GM18873 (cell line): ENCODE data around the gene CTAGE6.
A peak's percentile ranks its signal among the peaks of the same experiment; 100 is the strongest.
"Not testable (repeated sequence)": the region's sequence is repeated elsewhere in the genome, so short reads cannot be mapped to it uniquely, and the experiment has no call there.

Source experiments
- ATAC-seq: cut with Tn5 transposase; IDR thresholded peaks from one replicate; pipeline ENCODE4 v1.9.1; 2021; ENCODE audit warnings: mild to moderate bottlenecking, moderate library complexity, moderate number of reproducible peaks; ENCODE audit not compliant: unreplicated experiment, low FRiP score

The CTAGE6 gene, protein sequence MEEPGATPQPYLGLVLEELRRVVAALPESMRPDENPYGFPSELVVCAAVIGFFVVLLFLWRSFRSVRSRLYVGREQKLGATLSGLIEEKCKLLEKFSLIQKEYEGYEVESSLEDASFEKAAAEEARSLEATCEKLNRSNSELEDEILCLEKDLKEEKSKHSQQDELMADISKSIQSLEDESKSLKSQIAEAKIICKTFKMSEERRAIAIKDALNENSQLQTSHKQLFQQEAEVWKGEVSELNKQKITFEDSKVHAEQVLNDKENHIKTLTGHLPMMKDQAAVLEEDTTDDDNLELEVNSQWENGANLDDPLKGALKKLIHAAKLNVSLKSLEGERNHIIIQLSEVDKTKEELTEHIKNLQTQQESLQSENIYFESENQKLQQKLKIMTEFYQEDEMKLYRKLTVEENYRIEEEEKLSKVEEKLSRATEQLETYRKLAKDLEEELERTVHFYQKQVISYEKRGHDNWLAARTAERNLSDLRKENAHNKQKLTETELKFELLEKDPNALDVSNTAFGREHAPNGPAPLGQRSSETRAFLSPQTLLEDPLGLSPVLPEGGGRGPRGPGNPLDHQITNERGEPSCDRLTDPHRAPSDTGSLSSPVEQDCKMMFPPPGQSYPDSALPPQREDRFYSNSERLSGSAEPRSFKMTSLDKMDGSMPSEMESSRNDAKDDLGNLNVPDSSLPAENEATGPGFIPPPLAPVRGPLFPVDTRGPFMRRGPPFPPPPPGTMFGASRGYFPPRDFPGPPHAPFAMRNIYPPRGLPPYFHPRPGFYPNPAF

DNA sequence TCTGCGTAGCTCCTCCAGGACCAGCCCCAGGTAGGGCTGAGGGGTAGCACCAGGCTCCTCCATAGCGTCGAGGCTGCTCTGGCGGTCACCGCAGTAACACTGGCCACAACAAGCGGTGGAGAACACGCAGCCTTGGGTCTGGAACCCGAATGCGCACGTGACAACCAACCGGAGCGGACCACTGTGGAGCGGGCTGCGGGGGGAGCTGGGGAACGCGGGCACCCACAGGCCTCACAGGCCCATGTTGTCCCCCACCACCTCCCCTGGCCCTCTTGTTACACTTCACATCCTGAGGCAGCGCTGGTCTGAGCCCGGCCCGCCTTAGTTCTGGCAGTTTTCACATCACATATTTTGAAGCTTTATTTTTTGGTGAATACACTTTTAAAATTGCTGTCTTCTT, at the start of gene CTAGE6:
Gene CTAGE6 (minus strand): TSS at position 101 of the 400 bp plus-strand sequence. CDS start 38 bp downstream, at position 63.
- ATAC-seq, result not testable (repeated sequence)

GRCh38 chr7:143806664-143807071, 49.2 kb upstream of the CTAGE6 start:
- not testable (repeated sequence) for ATAC-seq

DNA sequence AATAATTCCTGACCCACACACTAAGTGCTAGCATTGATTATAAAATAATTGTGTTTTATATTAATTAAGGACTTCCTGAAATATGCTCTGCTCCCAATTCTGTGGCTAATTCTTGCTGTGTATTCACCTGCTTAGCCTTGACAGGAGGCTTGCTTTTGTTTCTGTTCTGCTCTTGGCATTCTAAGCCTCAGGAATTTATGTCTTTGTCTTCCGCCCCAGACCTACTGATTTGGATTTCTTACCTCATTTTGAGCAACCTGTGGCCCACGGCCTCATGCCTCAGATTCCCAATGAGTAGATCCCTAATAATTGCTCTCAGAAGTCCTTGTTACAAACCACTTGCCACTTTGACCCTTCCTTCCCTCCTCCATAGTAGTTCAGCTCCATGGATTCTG, 40.4 kb upstream of the CTAGE6 start:
- not testable (repeated sequence) for ATAC-seq

DNA sequence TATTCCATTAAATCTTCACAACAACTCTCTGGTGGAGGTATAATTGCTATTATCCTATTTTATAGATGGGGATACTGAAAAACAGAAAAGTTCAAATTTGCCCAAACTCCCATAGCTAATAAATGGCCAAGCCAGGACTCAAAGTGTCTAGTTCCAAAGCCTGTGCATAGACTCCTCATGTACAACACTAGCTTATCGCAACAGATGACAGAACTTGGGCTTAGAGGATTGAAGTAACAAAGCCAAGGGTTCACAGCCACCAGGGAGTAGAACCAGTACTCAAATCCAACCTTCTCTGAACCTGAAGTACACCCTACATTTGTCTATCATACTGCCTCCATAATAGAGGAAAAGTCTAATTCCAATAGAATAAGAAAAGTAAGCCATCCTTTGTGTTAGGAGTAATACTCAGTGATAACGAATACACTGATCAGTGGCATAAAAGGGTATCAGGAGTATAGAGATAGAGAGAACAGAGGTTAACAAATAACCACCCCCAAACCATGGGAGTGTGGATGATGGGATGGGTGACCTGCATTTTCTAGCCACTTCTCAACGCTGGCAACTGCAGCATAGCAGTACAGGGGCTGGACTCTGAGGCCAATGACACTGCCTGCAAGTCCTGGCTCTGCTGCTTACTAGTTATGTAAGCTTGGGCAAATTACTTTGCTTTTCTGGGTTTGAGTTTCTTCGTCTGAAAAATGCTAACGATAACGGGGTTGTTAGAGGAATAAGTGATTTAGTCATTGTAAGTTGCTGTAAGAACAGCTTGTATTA, 39.8 kb upstream of the CTAGE6 start:
- not testable (repeated sequence) for ATAC-seq

- not testable (repeated sequence) for ATAC-seq
Observed at GRCh38 chr7:143795653-143796052, 38.2 kb upstream of the CTAGE6 start.

- ATAC-seq, result not testable (repeated sequence)
Observed at GRCh38 chr7:143792633-143793032, 35.1 kb upstream of the CTAGE6 start.

GRCh38 chr7:143785415-143786182, 28.1 kb upstream of the CTAGE6 start:
- not testable (repeated sequence) for ATAC-seq

DNA sequence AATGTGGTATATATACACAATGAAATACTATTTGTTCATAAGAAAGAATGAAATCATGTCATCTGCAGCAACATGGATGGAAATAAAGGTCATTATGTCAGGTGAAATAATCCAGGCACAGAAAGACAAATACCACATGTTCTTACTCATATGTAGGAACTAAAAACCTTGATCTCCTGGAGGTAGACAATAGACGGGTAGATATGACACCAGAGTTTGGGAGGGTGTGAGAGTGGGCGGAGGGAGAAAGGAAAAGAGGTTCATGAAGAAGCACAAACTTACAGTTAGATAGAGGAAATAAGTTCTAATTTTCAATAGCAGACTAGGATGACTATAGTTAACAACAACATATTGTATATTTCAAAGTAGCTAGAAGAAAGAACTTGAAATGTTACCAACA, 22.1 kb upstream of the CTAGE6 start:
- ATAC-seq, result not testable (repeated sequence)

DNA sequence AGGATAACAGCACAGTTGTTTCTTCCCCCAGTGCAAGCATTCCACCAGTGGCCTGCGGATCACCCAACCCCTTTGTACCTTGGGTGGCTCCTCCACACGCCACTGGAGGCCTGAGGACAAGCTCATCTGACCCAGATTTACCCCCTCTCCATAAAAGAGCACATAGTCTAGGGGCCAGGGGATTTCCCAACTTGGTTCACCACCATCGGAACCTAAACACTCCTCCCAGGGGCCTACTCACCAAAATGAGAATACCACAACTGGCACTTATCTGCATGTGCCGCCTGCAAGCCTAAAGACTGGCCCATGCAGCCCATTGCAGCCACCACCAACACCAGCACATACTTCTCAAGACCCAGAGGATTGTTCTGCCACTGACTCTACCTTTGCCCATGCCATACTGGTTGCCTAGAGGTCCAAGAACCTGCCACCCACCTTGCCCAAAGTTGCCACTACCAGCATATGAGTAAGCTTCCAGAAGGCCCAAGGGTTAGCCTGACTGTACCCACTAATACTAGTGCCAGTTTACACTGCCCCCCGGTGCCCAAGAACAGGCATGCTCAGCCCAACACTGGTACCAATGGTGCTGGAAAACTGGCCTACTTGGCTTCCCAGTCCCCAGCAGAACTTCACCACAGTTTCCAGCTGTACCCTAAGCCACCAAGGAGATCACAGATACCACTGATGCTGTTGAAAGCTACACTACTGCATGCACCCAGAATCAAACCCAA, 15.4 kb upstream of the CTAGE6 start:
- not testable (repeated sequence) for ATAC-seq

- not testable (repeated sequence) for ATAC-seq
Observed at GRCh38 chr7:143767531-143767930, 10.0 kb upstream of the CTAGE6 start.

DNA sequence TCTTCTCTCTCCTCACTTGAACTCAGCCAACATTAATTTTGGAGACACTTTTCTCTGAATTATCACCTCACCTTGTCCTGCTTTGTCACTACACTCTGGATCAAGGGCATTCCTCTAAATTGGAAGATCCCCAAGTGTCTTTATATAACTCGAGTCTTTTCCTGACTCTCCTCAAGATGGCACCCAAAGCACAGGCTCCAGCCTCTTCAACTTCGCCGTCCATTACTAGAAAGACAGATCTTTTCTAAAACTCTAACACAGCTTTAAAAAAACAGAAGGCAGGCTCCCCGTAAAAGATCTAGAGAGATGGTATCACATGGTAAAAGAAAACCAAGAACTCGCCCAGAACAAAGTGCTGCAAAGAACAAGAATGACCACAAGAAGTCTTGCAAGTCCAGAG, 8.2 kb upstream of the CTAGE6 start:
- ATAC-seq, result not testable (repeated sequence)

- ATAC-seq, result not testable (repeated sequence)
Observed at GRCh38 chr7:143763065-143763464, 5.6 kb upstream of the CTAGE6 start.

DNA sequence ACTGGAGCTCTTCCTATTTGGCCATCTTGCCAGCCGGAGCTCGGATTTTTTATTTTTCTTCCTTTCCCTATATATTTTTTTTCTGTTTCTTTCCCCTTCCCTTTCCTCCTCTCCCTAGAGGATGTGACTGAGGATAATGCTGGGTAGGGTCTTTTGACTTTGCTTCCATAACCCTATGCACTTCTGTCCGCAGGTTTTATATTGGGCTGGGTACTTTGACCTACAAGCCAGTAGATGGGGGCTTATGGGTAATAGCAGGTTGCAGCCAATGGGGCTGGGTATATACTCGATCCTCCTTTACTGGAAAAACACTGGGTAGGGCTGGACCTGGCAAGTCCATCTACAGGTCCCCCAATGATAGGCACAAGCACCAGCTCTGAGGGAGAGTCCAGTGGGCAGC, 12.2 kb downstream of the CTAGE6 start:
- not testable (repeated sequence) for ATAC-seq

GRCh38 chr7:143737037-143737819, 20.3 kb downstream of the CTAGE6 start:
- peak; percentile 55 for ATAC-seq

DNA sequence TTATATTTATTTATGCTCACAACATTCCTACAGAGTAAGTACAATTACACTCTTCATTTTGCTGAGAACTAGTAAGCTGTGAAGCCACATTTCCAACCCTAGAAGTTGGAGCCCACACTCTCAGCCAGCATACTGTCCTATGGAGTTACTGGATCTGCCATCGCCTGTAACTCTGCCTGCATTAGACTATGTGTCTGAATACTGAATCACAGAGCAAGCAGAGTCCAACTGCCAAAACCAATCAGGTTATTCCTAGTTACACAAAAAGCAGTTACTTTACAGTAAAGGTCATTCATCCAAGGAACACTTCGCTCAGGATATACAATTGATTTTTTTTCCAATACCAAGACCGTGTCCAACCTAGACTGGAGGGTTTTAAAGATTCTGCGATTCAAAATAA, 21.5 kb downstream of the CTAGE6 start:
- no peak for ATAC-seq

- ATAC-seq, result no peak
Observed at GRCh38 chr7:143733876-143734275, 23.6 kb downstream of the CTAGE6 start.

DNA sequence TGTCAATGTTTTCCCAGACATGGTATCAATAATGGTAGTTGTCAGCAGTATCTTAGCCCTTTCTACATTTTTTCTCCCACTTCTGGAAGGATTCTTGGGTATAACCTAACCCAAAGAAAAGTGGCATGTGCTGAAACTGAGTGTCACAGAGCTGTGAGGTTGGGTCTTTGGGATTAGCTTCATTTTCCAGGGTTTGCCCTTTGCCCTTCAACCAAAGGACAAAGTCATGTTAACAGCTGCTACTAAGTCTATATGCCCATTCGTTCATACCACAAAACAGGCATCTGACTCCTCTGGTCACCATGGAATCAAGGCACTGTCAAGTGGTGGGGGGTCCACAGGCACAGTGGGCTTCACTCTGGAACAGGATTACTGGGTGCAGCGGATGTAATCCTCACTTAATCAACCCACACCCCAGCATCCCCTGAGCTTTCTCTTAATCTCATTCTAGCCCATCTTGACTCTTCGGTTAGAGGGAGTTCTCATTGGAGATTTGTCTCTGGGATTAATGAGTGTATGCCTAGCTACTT, 29.1 kb downstream of the CTAGE6 start:
- ATAC-seq, result no peak

GRCh38 chr7:143727561-143727960, 29.9 kb downstream of the CTAGE6 start:
- ATAC-seq, result peak; percentile 77
